ENCODE measurements around the gene OR7G3.

DNA sequence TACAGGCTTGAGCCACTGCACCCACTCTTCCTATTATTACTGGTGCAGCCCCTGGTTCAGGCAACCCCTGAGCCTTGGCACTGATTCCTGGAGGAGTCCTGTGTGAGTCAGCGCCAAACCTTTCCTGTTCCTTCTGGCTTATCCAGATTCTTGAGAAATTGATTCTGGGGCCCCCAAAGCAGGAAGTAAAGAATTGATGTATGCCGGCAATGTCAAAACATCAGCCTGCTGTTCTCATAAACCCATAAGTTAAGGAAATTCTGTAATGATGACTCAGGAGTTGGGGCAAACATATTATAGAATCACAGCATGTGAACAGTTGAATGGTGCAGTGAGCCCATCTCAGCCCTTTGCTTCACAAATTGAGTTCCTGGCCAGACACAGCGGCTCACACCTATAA lies 1.4 kb upstream of the OR7G3 start:
- TF ChIP-seq, protein P1, sequence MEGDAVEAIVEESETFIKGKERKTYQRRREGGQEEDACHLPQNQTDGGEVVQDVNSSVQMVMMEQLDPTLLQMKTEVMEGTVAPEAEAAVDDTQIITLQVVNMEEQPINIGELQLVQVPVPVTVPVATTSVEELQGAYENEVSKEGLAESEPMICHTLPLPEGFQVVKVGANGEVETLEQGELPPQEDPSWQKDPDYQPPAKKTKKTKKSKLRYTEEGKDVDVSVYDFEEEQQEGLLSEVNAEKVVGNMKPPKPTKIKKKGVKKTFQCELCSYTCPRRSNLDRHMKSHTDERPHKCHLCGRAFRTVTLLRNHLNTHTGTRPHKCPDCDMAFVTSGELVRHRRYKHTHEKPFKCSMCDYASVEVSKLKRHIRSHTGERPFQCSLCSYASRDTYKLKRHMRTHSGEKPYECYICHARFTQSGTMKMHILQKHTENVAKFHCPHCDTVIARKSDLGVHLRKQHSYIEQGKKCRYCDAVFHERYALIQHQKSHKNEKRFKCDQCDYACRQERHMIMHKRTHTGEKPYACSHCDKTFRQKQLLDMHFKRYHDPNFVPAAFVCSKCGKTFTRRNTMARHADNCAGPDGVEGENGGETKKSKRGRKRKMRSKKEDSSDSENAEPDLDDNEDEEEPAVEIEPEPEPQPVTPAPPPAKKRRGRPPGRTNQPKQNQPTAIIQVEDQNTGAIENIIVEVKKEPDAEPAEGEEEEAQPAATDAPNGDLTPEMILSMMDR (IDR thresholded peaks at IDR 0.05) = no peak
- TF ChIP-seq POLR2A (IDR thresholded peaks at IDR 0.05) = no peak
